ENCODE measurements around the gene TUBB4A.

TUBB4A gene

GRCh38 chr19:6498294-6499036, 3.6 kb downstream of the TUBB4A start:
- no peak for TF ChIP-seq CTCF (conservative IDR thresholded peaks at IDR 0.05; ENCODE audit: low read length)
- no peak for TF ChIP-seq EZH2phosphoT487 (IDR thresholded peaks at IDR 0.05; ENCODE audit: borderline replicate concordance)
- no peaks in the 10 kb centered on the region for H3F3A ChIP-seq (ENCODE audit: low read depth)
- peaks cover 6% of the 10 kb centered on the region for H3K4me1 ChIP-seq (ENCODE audit: insufficient read depth, low read length, poor library complexity, severe bottlenecking)
- no peak overlapping the region for H3K9ac ChIP-seq (ENCODE audit: low read depth, low read length, poor library complexity, severe bottlenecking)
- no peaks in the 10 kb centered on the region for H3K9me2 ChIP-seq (replicated peaks; ENCODE audit: low read depth, low read length)
- H3K4me2 ChIP-seq (ENCODE audit: low read depth, low read length, poor library complexity, severe bottlenecking), result no peak overlapping the region
- no peaks in the 10 kb centered on the region for H3K79me2 ChIP-seq (ENCODE audit: insufficient read depth, low read length)
- no peaks in the 10 kb centered on the region for H3K27me3 ChIP-seq (ENCODE audit: insufficient read depth, low read length, poor library complexity, severe bottlenecking)
- H3K4me3 ChIP-seq (ENCODE audit: low read length, poor library complexity, severe bottlenecking), result no peak overlapping the region
- H4K20me1 ChIP-seq (ENCODE audit: insufficient read depth, low read length, poor library complexity, severe bottlenecking), result no peaks in the 10 kb centered on the region
- H3K9me3 ChIP-seq (ENCODE audit: insufficient read depth, low read depth, low read length), result no peaks in the 10 kb centered on the region
- no peaks in the 10 kb centered on the region for H3K36me3 ChIP-seq (ENCODE audit: insufficient read depth, low read length)
- H2AFZ ChIP-seq (ENCODE audit: low read length), result no peak overlapping the region

- no peak overlapping the region for H3K4me2 ChIP-seq (ENCODE audit: low read depth, low read length, poor library complexity, severe bottlenecking)
- H3K27me3 ChIP-seq (ENCODE audit: insufficient read depth, low read length, poor library complexity, severe bottlenecking), result no peaks in the 10 kb centered on the region
- no peak overlapping the region for H3K4me3 ChIP-seq (ENCODE audit: low read length, poor library complexity, severe bottlenecking)
- H2AFZ ChIP-seq (ENCODE audit: low read length), result no peak overlapping the region
- no peaks in the 10 kb centered on the region for H3K4me1 ChIP-seq (ENCODE audit: insufficient read depth, low read length, poor library complexity, severe bottlenecking)
- TF ChIP-seq EZH2phosphoT487 (IDR thresholded peaks at IDR 0.05; ENCODE audit: borderline replicate concordance) (no peak), CTCF (conservative IDR thresholded peaks at IDR 0.05; ENCODE audit: low read length) (no peak)
- no peaks in the 10 kb centered on the region for H3K79me2 ChIP-seq (ENCODE audit: insufficient read depth, low read length)
- no peak overlapping the region for H3K9ac ChIP-seq (ENCODE audit: low read depth, low read length, poor library complexity, severe bottlenecking)
- H3K36me3 ChIP-seq (ENCODE audit: insufficient read depth, low read length), result no peaks in the 10 kb centered on the region
- no peaks in the 10 kb centered on the region for H3K9me2 ChIP-seq (replicated peaks; ENCODE audit: low read depth, low read length)
- H3K9me3 ChIP-seq (ENCODE audit: insufficient read depth, low read depth, low read length), result no peaks in the 10 kb centered on the region
- H3F3A ChIP-seq (ENCODE audit: low read depth), result no peaks in the 10 kb centered on the region
- H4K20me1 ChIP-seq (ENCODE audit: insufficient read depth, low read length, poor library complexity, severe bottlenecking), result no peaks in the 10 kb centered on the region
These were observed 6.2 kb downstream of the TUBB4A start for GRCh38 chr19:6495947-6496346.

- Histone ChIP-seq H3K9ac (ENCODE audit: low read depth, low read length, poor library complexity, severe bottlenecking) (no peak overlapping the region), H4K20me1 (ENCODE audit: insufficient read depth, low read length, poor library complexity, severe bottlenecking) (no peaks in the 10 kb centered on the region), H3K9me2 (replicated peaks; ENCODE audit: low read depth, low read length) (no peaks in the 10 kb centered on the region), H3F3A (ENCODE audit: low read depth) (no peaks in the 10 kb centered on the region), H3K4me3 (ENCODE audit: low read length, poor library complexity, severe bottlenecking) (no peak overlapping the region), H2AFZ (ENCODE audit: low read length) (no peak overlapping the region), H3K79me2 (ENCODE audit: insufficient read depth, low read length) (no peaks in the 10 kb centered on the region), H3K9me3 (ENCODE audit: insufficient read depth, low read depth, low read length) (no peaks in the 10 kb centered on the region), H3K4me2 (ENCODE audit: low read depth, low read length, poor library complexity, severe bottlenecking) (no peak overlapping the region), H3K36me3 (ENCODE audit: insufficient read depth, low read length) (no peaks in the 10 kb centered on the region), H3K27me3 (ENCODE audit: insufficient read depth, low read length, poor library complexity, severe bottlenecking) (no peaks in the 10 kb centered on the region), H3K4me1 (ENCODE audit: insufficient read depth, low read length, poor library complexity, severe bottlenecking) (no peaks in the 10 kb centered on the region)
- TF ChIP-seq CTCF (conservative IDR thresholded peaks at IDR 0.05; ENCODE audit: low read length) (no peak), EZH2phosphoT487 (IDR thresholded peaks at IDR 0.05; ENCODE audit: borderline replicate concordance) (no peak)
These were observed 7.6 kb downstream of the TUBB4A start for GRCh38 chr19:6494438-6495036.
